Kidney glomerular epithelial cell (primary cell): ENCODE results near the gene SND1.

ENCODE experiments used
- DNase-seq: peaks from one replicate; lab custom pipeline; 2025; lab: John Stamatoyannopoulos, UW

Gene SND1

GRCh38 chr7:128139406-128139805 lies 487.4 kb downstream of the SND1 start:
- DNase-seq = no peak

- DNase-seq = no peak
Measured at GRCh38 chr7:128141683-128142195, 489.7 kb downstream of the SND1 start.
